Loucy (cell line): ENCODE data around the gene ECSCR.

Experiments
- H2AFZ ChIP-seq: fragments of 200-600 bp; sonication (generic); 2 replicates; pipeline ENCODE4 v1.6.0; 2016; ENCODE audit warnings: antibody characterized with exemption, mild to moderate bottlenecking, low read length, moderate library complexity
- H3F3A ChIP-seq: fragments of 200-600 bp; 2 replicates; pipeline ENCODE4 v1.6.0; 2016; ENCODE audit warnings: antibody characterized with exemption, low read depth, mild to moderate bottlenecking
- H3K27me3 ChIP-seq: fragments of 200-600 bp; sonication (generic); 2 replicates; pipeline ENCODE4 v1.6.1; 2014; ENCODE audit warnings: low read length, mild to moderate bottlenecking; ENCODE audit not compliant: insufficient read depth, poor library complexity, severe bottlenecking
- H3K36me3 ChIP-seq: fragments of 200-600 bp; sonication (generic); 2 replicates; pipeline ENCODE4 v1.6.1; 2016; ENCODE audit warnings: low read length; ENCODE audit not compliant: insufficient read depth
- H3K4me1 ChIP-seq: fragments of 200-600 bp; sonication (generic); 2 replicates; pipeline ENCODE4 v1.5.1; 2014; ENCODE audit warnings: low read length, mild to moderate bottlenecking; ENCODE audit not compliant: insufficient read depth, poor library complexity, severe bottlenecking
- H3K4me2 ChIP-seq: fragments of 200-600 bp; sonication (generic); 2 replicates; pipeline ENCODE4 v1.6.0; 2014; ENCODE audit warnings: antibody characterized with exemption, low read length, low read depth, mild to moderate bottlenecking; ENCODE audit not compliant: poor library complexity, severe bottlenecking
- H3K4me3 ChIP-seq: fragments of 200-600 bp; sonication (generic); 2 replicates; pipeline ENCODE4 v1.5.1; 2014; ENCODE audit warnings: low read length, mild to moderate bottlenecking, mixed read lengths; ENCODE audit not compliant: poor library complexity, severe bottlenecking
- H3K79me2 ChIP-seq: fragments of 200-600 bp; sonication (generic); 2 replicates; pipeline ENCODE4 v1.6.1; 2014; ENCODE audit warnings: low read length; ENCODE audit not compliant: insufficient read depth
- H3K9ac ChIP-seq: fragments of 200-600 bp; sonication (generic); 2 replicates; pipeline ENCODE4 v1.6.0; 2014; ENCODE audit warnings: mild to moderate bottlenecking, low read depth, low read length, moderate library complexity; ENCODE audit not compliant: poor library complexity, severe bottlenecking
- H3K9me2 ChIP-seq: fragments of 200-600 bp; sonication (generic); replicated peaks from 2 replicates; pipeline ENCODE4 v1.6.1; 2016; ENCODE audit warnings: low read depth, low read length, mixed read lengths
- H3K9me3 ChIP-seq: fragments of 200-600 bp; sonication (generic); 2 replicates; pipeline ENCODE4 v1.6.1; 2014; ENCODE audit warnings: mild to moderate bottlenecking, antibody characterized with exemption, low read length, low read depth; ENCODE audit not compliant: insufficient read depth
- H4K20me1 ChIP-seq: fragments of 200-600 bp; sonication (generic); 2 replicates; pipeline ENCODE4 v1.6.0; 2014; ENCODE audit warnings: antibody characterized with exemption, low read length, mild to moderate bottlenecking; ENCODE audit not compliant: insufficient read depth, poor library complexity, severe bottlenecking
- CTCF ChIP-seq: fragments of 200-600 bp; sonication (generic); conservative IDR thresholded peaks from 2 replicates; pipeline ENCODE4 v1.5.1; 2014; ENCODE audit warnings: mild to moderate bottlenecking, antibody characterized with exemption, low read length
- EZH2phosphoT487 ChIP-seq: fragments of 200-600 bp; IDR thresholded peaks from 2 replicates; pipeline ENCODE4 v1.6.1; 2018; ENCODE audit warnings: antibody characterized with exemption, mild to moderate bottlenecking, moderate library complexity, borderline replicate concordance

The ECSCR gene

GRCh38 chr5:139415221-139415861 lies 47.2 kb downstream of the ECSCR start:
- no peak for TF ChIP-seq CTCF
- no peak for TF ChIP-seq EZH2phosphoT487
- Histone ChIP-seq H3K4me2 (no peak overlapping the region), H3K36me3 (peaks cover 16% of the 10 kb centered on the region; the same call in 1 of the 2 replicates), H3K9me3 (no peaks in the 10 kb centered on the region), H3K9me2 (no peaks in the 10 kb centered on the region), H3K79me2 (no peaks in the 10 kb centered on the region), H4K20me1 (no peaks in the 10 kb centered on the region), H3K4me1 (peaks cover 35% of the 10 kb centered on the region), H3K27me3 (no peaks in the 10 kb centered on the region), H3K4me3 (no peak overlapping the region), H2AFZ (no peak overlapping the region), H3F3A (no peaks in the 10 kb centered on the region), H3K9ac (no peak overlapping the region)

- Histone ChIP-seq H4K20me1 (no peaks in the 10 kb centered on the region), H3F3A (no peaks in the 10 kb centered on the region), H3K9me3 (no peaks in the 10 kb centered on the region), H3K36me3 (peaks cover 13% of the 10 kb centered on the region; the same call in 1 of the 2 replicates), H3K4me3 (no peak overlapping the region), H3K4me1 (peaks cover 35% of the 10 kb centered on the region), H3K9ac (peak overlapping the region; percentile 5), H3K9me2 (no peaks in the 10 kb centered on the region), H2AFZ (no peak overlapping the region), H3K79me2 (no peaks in the 10 kb centered on the region), H3K4me2 (peak overlapping the region; percentile 5), H3K27me3 (no peaks in the 10 kb centered on the region)
- TF ChIP-seq EZH2phosphoT487 (no peak), CTCF (no peak)
Measured at GRCh38 chr5:139414581-139415130, 47.9 kb downstream of the ECSCR start.

- H3K27me3 ChIP-seq, result no peaks in the 10 kb centered on the region
- no peak overlapping the region for H3K9ac ChIP-seq
- H3F3A ChIP-seq, result no peaks in the 10 kb centered on the region
- H3K4me1 ChIP-seq, result peaks cover 35% of the 10 kb centered on the region
- H3K79me2 ChIP-seq, result no peaks in the 10 kb centered on the region
- H2AFZ ChIP-seq, result no peak overlapping the region
- no peaks in the 10 kb centered on the region for H3K9me2 ChIP-seq
- H4K20me1 ChIP-seq, result no peaks in the 10 kb centered on the region
- no peak for TF ChIP-seq CTCF
- TF ChIP-seq EZH2phosphoT487, result no peak
- no peak overlapping the region for H3K4me2 ChIP-seq
- H3K4me3 ChIP-seq, result no peak overlapping the region
- peaks cover 7% of the 10 kb centered on the region; the same call in 1 of the 2 replicates for H3K36me3 ChIP-seq
- no peaks in the 10 kb centered on the region for H3K9me3 ChIP-seq
Measured at GRCh38 chr5:139413963-139414362, 48.6 kb downstream of the ECSCR start.
